ENCODE measurements around the gene TCF4. TPM values are rescaled to one million over a fixed set of nuclear protein-coding genes. Genes with fewer than 3 reads are reported as not detected.

Gene TCF4
- total RNA-seq, 1 experiment from 2014 or later = 0.42 TPM

DNA sequence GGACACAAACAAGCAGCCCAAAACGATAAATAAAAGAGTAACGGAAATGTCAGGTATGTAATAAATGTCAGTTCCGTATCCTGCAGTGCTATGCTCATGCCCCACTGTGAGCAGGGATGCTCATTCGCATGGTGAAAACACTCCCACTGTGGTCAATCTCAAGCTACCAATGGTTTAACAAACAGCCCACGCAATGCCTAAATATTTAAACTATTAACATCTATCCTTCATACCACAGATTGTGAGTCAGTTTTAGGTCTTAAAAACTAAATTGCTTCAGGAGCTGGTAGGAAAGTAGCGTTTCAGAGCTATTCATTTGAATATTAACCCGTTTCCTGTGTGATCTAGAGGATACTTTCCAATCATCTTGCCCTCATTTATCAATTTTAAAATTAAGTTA, 207.4 kb downstream of the TCF4 start:
- no peaks in the 10 kb centered on the region for H4K20me1 ChIP-seq (ENCODE audit: insufficient read depth)
- TF ChIP-seq POLR2A (IDR thresholded peaks at IDR 0.05; ENCODE audit: borderline replicate concordance, extremely low read depth, insufficient read depth, insufficient read length) = no peak
- no peak for TF ChIP-seq ELF1 (IDR thresholded peaks at IDR 0.05; ENCODE audit: borderline replicate concordance, low read depth)
- TF ChIP-seq YY1 (IDR thresholded peaks at IDR 0.05; ENCODE audit: extremely low read depth, insufficient replicate concordance, low read depth, low read length) = no peak
- TF ChIP-seq SRF (IDR thresholded peaks at IDR 0.05; ENCODE audit: low read depth) = no peak
- TF ChIP-seq TCF7L2 (IDR thresholded peaks at IDR 0.05; ENCODE audit: borderline replicate concordance, extremely low read depth, insufficient read depth, insufficient read length) = no peak
- TF ChIP-seq ZFX (IDR thresholded peaks at IDR 0.05) = no peak
- TF ChIP-seq, protein P1, sequence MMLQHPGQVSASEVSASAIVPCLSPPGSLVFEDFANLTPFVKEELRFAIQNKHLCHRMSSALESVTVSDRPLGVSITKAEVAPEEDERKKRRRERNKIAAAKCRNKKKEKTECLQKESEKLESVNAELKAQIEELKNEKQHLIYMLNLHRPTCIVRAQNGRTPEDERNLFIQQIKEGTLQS (IDR thresholded peaks at IDR 0.05) = no peak
- TF ChIP-seq, protein P2, sequence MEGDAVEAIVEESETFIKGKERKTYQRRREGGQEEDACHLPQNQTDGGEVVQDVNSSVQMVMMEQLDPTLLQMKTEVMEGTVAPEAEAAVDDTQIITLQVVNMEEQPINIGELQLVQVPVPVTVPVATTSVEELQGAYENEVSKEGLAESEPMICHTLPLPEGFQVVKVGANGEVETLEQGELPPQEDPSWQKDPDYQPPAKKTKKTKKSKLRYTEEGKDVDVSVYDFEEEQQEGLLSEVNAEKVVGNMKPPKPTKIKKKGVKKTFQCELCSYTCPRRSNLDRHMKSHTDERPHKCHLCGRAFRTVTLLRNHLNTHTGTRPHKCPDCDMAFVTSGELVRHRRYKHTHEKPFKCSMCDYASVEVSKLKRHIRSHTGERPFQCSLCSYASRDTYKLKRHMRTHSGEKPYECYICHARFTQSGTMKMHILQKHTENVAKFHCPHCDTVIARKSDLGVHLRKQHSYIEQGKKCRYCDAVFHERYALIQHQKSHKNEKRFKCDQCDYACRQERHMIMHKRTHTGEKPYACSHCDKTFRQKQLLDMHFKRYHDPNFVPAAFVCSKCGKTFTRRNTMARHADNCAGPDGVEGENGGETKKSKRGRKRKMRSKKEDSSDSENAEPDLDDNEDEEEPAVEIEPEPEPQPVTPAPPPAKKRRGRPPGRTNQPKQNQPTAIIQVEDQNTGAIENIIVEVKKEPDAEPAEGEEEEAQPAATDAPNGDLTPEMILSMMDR (IDR thresholded peaks at IDR 0.05 in 2 of 3, conservative IDR thresholded peaks at IDR 0.05 in 1 of 3; ENCODE audit: borderline replicate concordance in 1 of 3, insufficient read depth in 1 of 3, low read depth in 2 of 3, low read length in 2 of 3) = no peak
- TF ChIP-seq, protein P3, sequence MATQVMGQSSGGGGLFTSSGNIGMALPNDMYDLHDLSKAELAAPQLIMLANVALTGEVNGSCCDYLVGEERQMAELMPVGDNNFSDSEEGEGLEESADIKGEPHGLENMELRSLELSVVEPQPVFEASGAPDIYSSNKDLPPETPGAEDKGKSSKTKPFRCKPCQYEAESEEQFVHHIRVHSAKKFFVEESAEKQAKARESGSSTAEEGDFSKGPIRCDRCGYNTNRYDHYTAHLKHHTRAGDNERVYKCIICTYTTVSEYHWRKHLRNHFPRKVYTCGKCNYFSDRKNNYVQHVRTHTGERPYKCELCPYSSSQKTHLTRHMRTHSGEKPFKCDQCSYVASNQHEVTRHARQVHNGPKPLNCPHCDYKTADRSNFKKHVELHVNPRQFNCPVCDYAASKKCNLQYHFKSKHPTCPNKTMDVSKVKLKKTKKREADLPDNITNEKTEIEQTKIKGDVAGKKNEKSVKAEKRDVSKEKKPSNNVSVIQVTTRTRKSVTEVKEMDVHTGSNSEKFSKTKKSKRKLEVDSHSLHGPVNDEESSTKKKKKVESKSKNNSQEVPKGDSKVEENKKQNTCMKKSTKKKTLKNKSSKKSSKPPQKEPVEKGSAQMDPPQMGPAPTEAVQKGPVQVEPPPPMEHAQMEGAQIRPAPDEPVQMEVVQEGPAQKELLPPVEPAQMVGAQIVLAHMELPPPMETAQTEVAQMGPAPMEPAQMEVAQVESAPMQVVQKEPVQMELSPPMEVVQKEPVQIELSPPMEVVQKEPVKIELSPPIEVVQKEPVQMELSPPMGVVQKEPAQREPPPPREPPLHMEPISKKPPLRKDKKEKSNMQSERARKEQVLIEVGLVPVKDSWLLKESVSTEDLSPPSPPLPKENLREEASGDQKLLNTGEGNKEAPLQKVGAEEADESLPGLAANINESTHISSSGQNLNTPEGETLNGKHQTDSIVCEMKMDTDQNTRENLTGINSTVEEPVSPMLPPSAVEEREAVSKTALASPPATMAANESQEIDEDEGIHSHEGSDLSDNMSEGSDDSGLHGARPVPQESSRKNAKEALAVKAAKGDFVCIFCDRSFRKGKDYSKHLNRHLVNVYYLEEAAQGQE (IDR thresholded peaks at IDR 0.05; ENCODE audit: low read depth) = no peak
- TF ChIP-seq ZNF274 (IDR thresholded peaks at IDR 0.05; ENCODE audit: low read depth, low read length) = no peak
- TF ChIP-seq RAD21 (IDR thresholded peaks at IDR 0.05; ENCODE audit: low read depth) = no peak
- TF ChIP-seq FOSL1 (IDR thresholded peaks at IDR 0.05; ENCODE audit: low read depth) = no peak
- no peak for TF ChIP-seq POLR2AphosphoS5 (IDR thresholded peaks at IDR 0.05; ENCODE audit: low read depth, low read length)
- no peak for TF ChIP-seq SIN3A (IDR thresholded peaks at IDR 0.05; ENCODE audit: low read depth)
- TF ChIP-seq, protein P4, sequence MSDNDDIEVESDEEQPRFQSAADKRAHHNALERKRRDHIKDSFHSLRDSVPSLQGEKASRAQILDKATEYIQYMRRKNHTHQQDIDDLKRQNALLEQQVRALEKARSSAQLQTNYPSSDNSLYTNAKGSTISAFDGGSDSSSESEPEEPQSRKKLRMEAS (IDR thresholded peaks at IDR 0.05) = no peak
- intact Hi-C loops (cut with micrococcal nuclease) = no loop called here
- no peak overlapping the region for H3K27ac ChIP-seq (ENCODE audit: low read depth, low read length)
- BruUV-seq (replicated peaks) = no TSS peak
- peaks cover 0 to 5% of the 10 kb centered on the region in 2 experiments; a peak in 2 of 4 replicates for H3K9me3 ChIP-seq (ENCODE audit: control insufficient read depth in 1 of 2, insufficient read depth in 1 of 2, low read depth in 1 of 2, low read length in 2 of 2)
- ChIA-PET RAD21 (ENCODE audit: low non-redundant PET in 1 of 2, low total read pairs in 2 of 2, uncharacterized antibody in 2 of 2, unreplicated experiment in 2 of 2) (no interaction called here), POLR2A (no interaction called here), CTCF (no interaction called here)
- H2AFZ ChIP-seq (ENCODE audit: low read depth, low read length, poor library complexity, severe bottlenecking) = no peak overlapping the region
- no peaks in the 10 kb centered on the region for H3K27me3 ChIP-seq (ENCODE audit: insufficient read depth, low read length)
- H3K36me3 ChIP-seq (ENCODE audit: control insufficient read depth in 1 of 2, insufficient read depth in 2 of 2, low read length in 2 of 2) = no peaks in the 10 kb centered on the region
- H3K4me2 ChIP-seq (ENCODE audit: low read length) = no peak overlapping the region
- no peaks in the 10 kb centered on the region for H3K4me1 ChIP-seq (ENCODE audit: control insufficient read depth in 1 of 2, insufficient read depth in 2 of 2, low read length in 2 of 2)
- H3K9ac ChIP-seq (ENCODE audit: low read length) = no peak overlapping the region
- ATAC-seq (no peak), DNase-seq (ENCODE audit: low read depth, low spot score) (no peak)
- H3K4me3 ChIP-seq (replicated peaks in 1 of 2; ENCODE audit: low read depth in 1 of 2, low read length in 2 of 2) = no peak overlapping the region
- no peaks in the 10 kb centered on the region for H3K9me2 ChIP-seq (ENCODE audit: insufficient read depth)
- H3K79me2 ChIP-seq (ENCODE audit: insufficient read depth, low read length) = no peaks in the 10 kb centered on the region
